Peyer's patch (tissue), 4 donors: Measurements from ENCODE around the gene MSL3.

Source experiments
- CTCF ChIP-seq, 6 experiments: fragments of 450-650 bp in 4 of 6; fragments of 200-600 bp in 2 of 6; sonication (generic) in 1 of 6; IDR thresholded peaks; one replicate each; pipeline ENCODE4 v1.5.1; 2017 to 2019; ENCODE audit warnings: antibody characterized with exemption in 6 of 6, mild to moderate bottlenecking in 3 of 6, moderate library complexity in 1 of 6
- POLR2A ChIP-seq, 2 donors: fragments of 450-650 bp; IDR thresholded peaks; one replicate each; pipeline ENCODE4 v1.5.1; 2017; ENCODE audit warnings: antibody characterized with exemption in 2 of 2, mild to moderate bottlenecking in 2 of 2, moderate library complexity in 2 of 2

GRCh38 chrX:11745881-11746280 is 12.2 kb upstream of the MSL3 start:
- TF ChIP-seq CTCF (IDR thresholded peaks at IDR 0.05) (no peak), POLR2A (IDR thresholded peaks at IDR 0.05) (no peak)
